ENCODE data around the gene AAK1.

DNA sequence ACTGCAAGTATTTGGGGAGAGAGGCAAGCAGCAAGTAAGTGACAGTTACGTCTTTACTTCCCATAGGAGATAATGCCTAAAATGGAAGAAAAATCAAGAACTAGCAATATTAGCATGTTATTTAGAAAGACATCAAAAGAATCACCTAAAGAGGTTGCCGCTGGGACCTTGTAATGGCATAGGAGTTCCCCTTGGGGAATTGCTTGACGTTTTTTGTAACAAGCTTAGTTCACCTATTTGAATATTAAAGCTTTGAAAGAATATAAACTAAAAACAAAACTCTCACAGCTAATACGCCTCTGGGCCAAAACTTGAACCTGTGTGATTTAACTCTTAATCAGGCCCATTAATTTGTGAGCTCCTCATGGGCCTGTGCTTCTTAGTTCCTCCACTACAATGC is 89.0 kb downstream of the AAK1 start:
- TF ChIP-seq CTCF (IDR thresholded peaks at IDR 0.05), result no peak
- no peak for TF ChIP-seq POLR2AphosphoS5 (IDR thresholded peaks at IDR 0.05; ENCODE audit: insufficient read depth in 1 of 2, low read depth in 1 of 2)
- TF ChIP-seq POLR2A (IDR thresholded peaks at IDR 0.05), result no peak
